Activated naive CD4-positive, alpha-beta T cell treated with anti-CD3 and anti-CD28 coated beads, Interleukin-2, amount 50 U/mL, for 24 hours (primary cell): ENCODE data around the gene SSH2.
"Not testable (repeated sequence)": the region's sequence is repeated elsewhere in the genome, so short reads cannot be mapped to it uniquely, and the experiment has no call there.

Source experiments
- H3K27ac Mint-ChIP-seq: one replicate; pipeline ENCODE4 v1.8.0; 2021; ENCODE audit warnings: mild to moderate bottlenecking, mixed read lengths
- H3K27me3 Mint-ChIP-seq: one replicate; pipeline ENCODE4 v1.8.0; 2021; ENCODE audit warnings: mixed read lengths
- H3K36me3 Mint-ChIP-seq: one replicate; pipeline ENCODE4 v1.8.0; 2021; ENCODE audit warnings: mixed read lengths
- H3K4me1 Mint-ChIP-seq: one replicate; pipeline ENCODE4 v1.8.0; 2021; ENCODE audit warnings: mixed read lengths
- H3K4me3 Mint-ChIP-seq: one replicate; pipeline ENCODE4 v1.8.0; 2021; ENCODE audit warnings: mild to moderate bottlenecking, mixed read lengths
- H3K9me3 Mint-ChIP-seq: one replicate; pipeline ENCODE4 v1.8.0; 2021; ENCODE audit warnings: mixed read lengths

The SSH2 gene, protein sequence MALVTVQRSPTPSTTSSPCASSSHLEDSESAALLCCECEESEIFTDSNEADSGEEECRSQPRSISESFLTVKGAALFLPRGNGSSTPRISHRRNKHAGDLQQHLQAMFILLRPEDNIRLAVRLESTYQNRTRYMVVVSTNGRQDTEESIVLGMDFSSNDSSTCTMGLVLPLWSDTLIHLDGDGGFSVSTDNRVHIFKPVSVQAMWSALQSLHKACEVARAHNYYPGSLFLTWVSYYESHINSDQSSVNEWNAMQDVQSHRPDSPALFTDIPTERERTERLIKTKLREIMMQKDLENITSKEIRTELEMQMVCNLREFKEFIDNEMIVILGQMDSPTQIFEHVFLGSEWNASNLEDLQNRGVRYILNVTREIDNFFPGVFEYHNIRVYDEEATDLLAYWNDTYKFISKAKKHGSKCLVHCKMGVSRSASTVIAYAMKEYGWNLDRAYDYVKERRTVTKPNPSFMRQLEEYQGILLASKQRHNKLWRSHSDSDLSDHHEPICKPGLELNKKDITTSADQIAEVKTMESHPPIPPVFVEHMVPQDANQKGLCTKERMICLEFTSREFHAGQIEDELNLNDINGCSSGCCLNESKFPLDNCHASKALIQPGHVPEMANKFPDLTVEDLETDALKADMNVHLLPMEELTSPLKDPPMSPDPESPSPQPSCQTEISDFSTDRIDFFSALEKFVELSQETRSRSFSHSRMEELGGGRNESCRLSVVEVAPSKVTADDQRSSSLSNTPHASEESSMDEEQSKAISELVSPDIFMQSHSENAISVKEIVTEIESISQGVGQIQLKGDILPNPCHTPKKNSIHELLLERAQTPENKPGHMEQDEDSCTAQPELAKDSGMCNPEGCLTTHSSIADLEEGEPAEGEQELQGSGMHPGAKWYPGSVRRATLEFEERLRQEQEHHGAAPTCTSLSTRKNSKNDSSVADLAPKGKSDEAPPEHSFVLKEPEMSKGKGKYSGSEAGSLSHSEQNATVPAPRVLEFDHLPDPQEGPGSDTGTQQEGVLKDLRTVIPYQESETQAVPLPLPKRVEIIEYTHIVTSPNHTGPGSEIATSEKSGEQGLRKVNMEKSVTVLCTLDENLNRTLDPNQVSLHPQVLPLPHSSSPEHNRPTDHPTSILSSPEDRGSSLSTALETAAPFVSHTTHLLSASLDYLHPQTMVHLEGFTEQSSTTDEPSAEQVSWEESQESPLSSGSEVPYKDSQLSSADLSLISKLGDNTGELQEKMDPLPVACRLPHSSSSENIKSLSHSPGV (N-terminal part only)

GRCh38 chr17:29929533-29930408 is at the start of gene SSH2:
Gene SSH2 (minus strand): TSS chr17:29930228. CDS start chr17:29930000, 228 bp downstream.
- Mint-ChIP-seq H3K27me3 (no peaks in the 10 kb centered on the region), H3K4me3 (no peak within 1 kb of the TSS), H3K9me3 (no peaks in the 10 kb centered on the region), H3K27ac (no peak within 1 kb of the TSS), H3K4me1 (peaks cover 33% of the 10 kb centered on the region), H3K36me3 (peaks cover 1% of the 10 kb centered on the region)

- Mint-ChIP-seq H3K27ac (no peak overlapping the region), H3K4me1 (no peaks in the 10 kb centered on the region), H3K9me3 (no peaks in the 10 kb centered on the region), H3K36me3 (no peaks in the 10 kb centered on the region), H3K4me3 (no peak overlapping the region), H3K27me3 (peaks cover 2% of the 10 kb centered on the region)
Observed at GRCh38 chr17:29977836-29978235, 47.8 kb upstream of the SSH2 start.

DNA sequence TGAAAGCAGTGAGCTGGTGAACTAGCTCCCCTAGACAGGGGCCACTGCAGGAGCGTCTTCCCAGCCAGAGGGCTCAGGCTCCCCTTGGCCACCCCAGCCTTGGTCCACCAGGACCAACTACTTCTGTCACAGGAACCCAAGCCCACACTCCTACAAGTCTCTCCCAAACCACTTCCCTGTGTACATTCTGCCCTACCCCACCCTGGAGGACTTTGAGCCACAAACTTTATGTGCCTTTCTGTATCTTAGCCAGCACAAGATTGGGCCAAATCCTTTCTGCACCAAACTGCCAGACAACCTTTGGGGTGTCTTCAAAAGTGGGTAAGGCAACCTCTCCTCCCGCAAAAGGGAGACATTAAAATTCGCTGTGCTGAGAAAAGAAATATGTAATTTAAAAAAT is 43.0 kb upstream of the SSH2 start:
- Mint-ChIP-seq H3K27ac (no peak overlapping the region), H3K4me3 (no peak overlapping the region), H3K9me3 (no peaks in the 10 kb centered on the region)

GRCh38 chr17:29972277-29972676 is 42.2 kb upstream of the SSH2 start:
- H3K27ac Mint-ChIP-seq = no peak overlapping the region

More for the DNA sequence above, 43.0 kb upstream of the SSH2 start:
- peaks cover 2% of the 10 kb centered on the region for H3K27me3 Mint-ChIP-seq
- no peaks in the 10 kb centered on the region for H3K36me3 Mint-ChIP-seq
- H3K4me1 Mint-ChIP-seq = no peaks in the 10 kb centered on the region

DNA sequence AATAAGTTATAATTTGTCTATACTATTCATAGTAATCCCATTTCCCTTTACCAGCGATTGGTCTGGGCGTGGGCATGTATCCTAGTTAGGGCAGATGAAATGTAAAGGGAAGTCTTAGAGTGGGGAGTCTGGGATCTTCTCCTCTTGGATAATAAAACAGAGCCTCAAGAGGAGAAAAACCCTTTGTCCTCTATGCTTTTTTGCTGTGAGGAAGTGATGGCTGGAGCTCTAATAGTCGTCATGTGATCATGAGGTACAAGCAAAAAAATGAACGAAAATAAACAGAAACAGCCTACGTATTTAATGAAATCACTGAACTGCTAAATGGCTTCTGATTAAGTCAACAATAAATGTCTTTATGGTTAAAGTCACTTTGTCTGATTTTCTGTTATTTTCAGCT is 38.2 kb upstream of the SSH2 start:
- no peaks in the 10 kb centered on the region for H3K9me3 Mint-ChIP-seq
- no peak overlapping the region for H3K4me3 Mint-ChIP-seq
- no peak overlapping the region for H3K27ac Mint-ChIP-seq
- H3K27me3 Mint-ChIP-seq = peaks cover 1% of the 10 kb centered on the region
- H3K36me3 Mint-ChIP-seq = peaks cover 3% of the 10 kb centered on the region
- H3K4me1 Mint-ChIP-seq = no peaks in the 10 kb centered on the region

More at GRCh38 chr17:29972277-29972676, 42.2 kb upstream of the SSH2 start:
- Mint-ChIP-seq H3K27me3 (no peaks in the 10 kb centered on the region), H3K4me1 (no peaks in the 10 kb centered on the region), H3K4me3 (no peak overlapping the region), H3K36me3 (no peaks in the 10 kb centered on the region), H3K9me3 (no peaks in the 10 kb centered on the region)

- no peak overlapping the region for H3K27ac Mint-ChIP-seq
- H3K36me3 Mint-ChIP-seq = peaks cover 5% of the 10 kb centered on the region
- H3K4me3 Mint-ChIP-seq = no peak overlapping the region
- H3K9me3 Mint-ChIP-seq = peaks cover 5% of the 10 kb centered on the region
- H3K4me1 Mint-ChIP-seq = no peaks in the 10 kb centered on the region
- H3K27me3 Mint-ChIP-seq = peaks cover 3% of the 10 kb centered on the region
Observed at GRCh38 chr17:29962656-29963055, 32.6 kb upstream of the SSH2 start.

- Mint-ChIP-seq H3K27me3 (peaks cover 1% of the 10 kb centered on the region), H3K36me3 (peaks cover 5% of the 10 kb centered on the region), H3K9me3 (peaks cover 5% of the 10 kb centered on the region), H3K27ac (no peak overlapping the region), H3K4me1 (no peaks in the 10 kb centered on the region), H3K4me3 (no peak overlapping the region)
Observed at GRCh38 chr17:29959658-29960337, 29.8 kb upstream of the SSH2 start.

GRCh38 chr17:29958947-29959657 is 29.1 kb upstream of the SSH2 start:
- Mint-ChIP-seq H3K36me3 (peaks cover 3% of the 10 kb centered on the region), H3K9me3 (peaks cover 5% of the 10 kb centered on the region), H3K4me1 (no peaks in the 10 kb centered on the region), H3K4me3 (no peak overlapping the region), H3K27ac (no peak overlapping the region), H3K27me3 (peaks cover 1% of the 10 kb centered on the region)

GRCh38 chr17:29957488-29957887 is 27.5 kb upstream of the SSH2 start:
- H3K9me3 Mint-ChIP-seq, H3K4me3 Mint-ChIP-seq, H3K36me3 Mint-ChIP-seq, H3K4me1 Mint-ChIP-seq, H3K27ac Mint-ChIP-seq, H3K27me3 Mint-ChIP-seq: not testable (repeated sequence)

DNA sequence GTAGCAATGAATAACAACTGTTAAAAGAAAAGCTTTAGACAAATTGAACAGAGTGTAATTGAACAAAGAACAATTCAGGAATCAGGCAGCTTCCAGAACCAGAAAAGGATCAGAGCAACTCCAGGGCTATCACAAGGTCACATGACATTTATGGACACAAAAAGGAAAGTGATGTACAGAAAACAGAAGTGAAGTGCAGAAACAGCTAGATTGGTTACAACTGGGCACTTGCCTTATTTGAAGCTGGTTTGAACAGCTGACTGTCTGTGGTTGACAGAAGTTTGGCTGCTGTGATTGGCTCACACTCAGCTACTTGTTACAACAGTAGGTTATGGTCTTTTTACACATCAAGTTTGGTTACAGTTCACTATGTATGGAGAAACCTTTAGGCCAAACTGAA is 26.2 kb upstream of the SSH2 start:
- Mint-ChIP-seq H3K27ac (no peak overlapping the region), H3K4me1 (no peaks in the 10 kb centered on the region), H3K9me3 (peaks cover 5% of the 10 kb centered on the region), H3K36me3 (peaks cover 7% of the 10 kb centered on the region), H3K4me3 (no peak overlapping the region), H3K27me3 (no peaks in the 10 kb centered on the region)

DNA sequence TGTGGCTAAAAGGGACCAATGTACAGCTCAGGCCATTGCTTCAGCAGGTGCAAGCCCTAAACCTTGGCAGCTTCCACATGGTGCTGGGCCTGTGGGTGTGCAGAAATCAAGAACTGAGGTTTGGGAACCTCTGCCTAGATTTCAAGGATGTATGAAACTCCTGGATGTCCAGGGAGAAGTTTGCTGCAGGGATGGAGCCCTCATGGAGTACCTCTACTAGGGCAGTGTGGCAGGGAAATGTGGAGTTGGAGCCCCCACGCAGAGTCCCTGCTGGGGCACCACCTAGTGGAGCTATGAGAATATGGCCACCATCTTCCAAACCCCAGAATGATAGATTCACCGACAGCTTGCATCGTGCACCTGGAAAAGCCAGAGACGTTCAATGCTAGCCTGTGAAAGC is 24.4 kb upstream of the SSH2 start:
- Mint-ChIP-seq H3K9me3 (peaks cover 5% of the 10 kb centered on the region), H3K27ac (no peak overlapping the region), H3K4me3 (no peak overlapping the region), H3K4me1 (no peaks in the 10 kb centered on the region), H3K36me3 (peaks cover 7% of the 10 kb centered on the region), H3K27me3 (no peaks in the 10 kb centered on the region)

- H3K36me3 Mint-ChIP-seq = peaks cover 7% of the 10 kb centered on the region
- H3K27me3 Mint-ChIP-seq = no peaks in the 10 kb centered on the region
- peaks cover 5% of the 10 kb centered on the region for H3K9me3 Mint-ChIP-seq
- no peak overlapping the region for H3K4me3 Mint-ChIP-seq
- peaks cover 5% of the 10 kb centered on the region for H3K4me1 Mint-ChIP-seq
- H3K27ac Mint-ChIP-seq = no peak overlapping the region
Observed at GRCh38 chr17:29949696-29950095, 19.7 kb upstream of the SSH2 start.

DNA sequence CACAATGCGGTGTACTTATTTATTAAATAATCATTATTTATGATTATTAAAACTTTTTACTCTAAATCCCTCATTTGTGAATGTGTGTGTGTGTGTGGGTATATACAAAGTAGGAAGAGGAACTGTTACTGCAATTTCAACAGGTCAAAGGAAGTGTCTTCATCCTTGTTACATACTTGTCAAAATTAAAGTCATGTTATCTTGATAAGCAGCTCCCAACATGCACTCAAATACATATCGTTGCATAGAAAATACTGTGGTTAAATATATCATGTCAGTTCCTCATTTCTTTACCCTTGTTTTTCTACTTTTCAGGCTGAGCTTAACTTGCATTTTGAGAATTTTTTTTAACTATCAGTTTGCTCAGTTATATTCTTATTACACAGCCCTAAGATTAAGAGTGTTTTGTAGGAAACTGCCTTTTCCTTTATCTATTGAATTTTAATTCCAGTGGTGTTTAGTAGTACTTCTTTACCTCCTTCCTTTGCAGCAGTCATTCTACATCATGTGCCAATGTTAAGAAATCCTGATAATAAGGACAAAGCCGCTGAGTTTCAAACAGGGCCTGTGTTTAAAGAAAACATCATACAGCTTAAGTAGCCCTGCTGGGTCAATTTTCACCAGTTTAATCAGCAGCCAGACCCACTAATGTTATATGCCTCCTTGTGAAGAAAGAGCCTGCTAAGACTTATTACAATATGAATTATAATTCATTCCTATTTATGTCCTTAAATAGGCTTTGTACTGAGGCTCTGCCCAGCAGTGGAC is 18.6 kb upstream of the SSH2 start:
- Mint-ChIP-seq H3K9me3 (peaks cover 3% of the 10 kb centered on the region), H3K4me3 (no peak overlapping the region), H3K27ac (no peak overlapping the region), H3K36me3 (peaks cover 4% of the 10 kb centered on the region), H3K27me3 (no peaks in the 10 kb centered on the region), H3K4me1 (peaks cover 5% of the 10 kb centered on the region)
